Stimulated activated CD8-positive, alpha-beta memory T cell treated with anti-CD3 and anti-CD28 coated beads, Interleukin-15, amount 100 ng/mL, for 1 hour (primary cell): Measurements from ENCODE around the gene RELN.
"Not testable (repeated sequence)": the region's sequence is repeated elsewhere in the genome, so short reads cannot be mapped to it uniquely, and the experiment has no call there.

ENCODE experiments used
- DNase-seq: peaks from one replicate; pipeline ENCODE4 v3.0.0-alpha.2; 2020; ENCODE audit warnings: low read depth

The RELN gene

DNA sequence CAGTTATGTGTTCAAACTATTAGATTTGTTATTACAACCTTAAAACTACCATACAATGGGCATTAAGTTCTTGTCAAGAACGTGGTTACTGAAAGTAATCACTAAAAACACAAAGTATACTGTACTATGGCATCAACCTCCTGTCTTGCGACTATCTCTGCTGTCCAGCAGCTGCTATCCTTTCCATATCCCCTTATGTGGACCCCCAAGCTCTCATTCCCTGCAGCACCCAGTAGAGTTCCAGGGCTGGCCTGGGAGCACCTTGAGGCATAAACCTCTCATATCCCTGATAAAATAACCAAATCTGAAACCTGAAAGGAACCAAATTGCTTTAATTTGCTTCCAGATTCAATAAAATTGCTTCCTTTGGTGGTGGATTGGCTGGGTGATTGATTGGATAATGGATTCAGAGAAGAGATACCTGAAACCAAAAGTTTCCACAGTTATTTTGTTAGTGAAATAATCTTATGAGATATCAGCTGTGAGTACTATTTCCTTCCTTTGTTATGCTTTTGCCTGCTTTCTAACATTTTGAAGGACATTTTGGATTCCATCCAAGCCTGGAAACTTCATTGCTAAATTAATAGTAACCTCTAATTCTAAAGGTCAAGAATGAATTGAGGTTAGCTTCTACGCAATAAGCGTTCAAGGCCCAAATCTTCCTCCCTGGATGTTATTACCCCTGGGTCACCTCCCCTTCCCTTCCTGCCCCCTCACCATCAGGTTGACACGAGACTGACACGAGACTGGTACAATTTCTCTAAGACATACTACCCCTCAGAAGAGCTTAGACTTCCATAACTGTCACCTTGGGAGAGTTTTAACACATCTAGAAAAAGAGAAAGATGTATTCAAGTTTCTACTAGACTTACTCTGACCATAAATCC lies 48.8 kb downstream of the RELN start:
- DNase-seq: no peak

DNA sequence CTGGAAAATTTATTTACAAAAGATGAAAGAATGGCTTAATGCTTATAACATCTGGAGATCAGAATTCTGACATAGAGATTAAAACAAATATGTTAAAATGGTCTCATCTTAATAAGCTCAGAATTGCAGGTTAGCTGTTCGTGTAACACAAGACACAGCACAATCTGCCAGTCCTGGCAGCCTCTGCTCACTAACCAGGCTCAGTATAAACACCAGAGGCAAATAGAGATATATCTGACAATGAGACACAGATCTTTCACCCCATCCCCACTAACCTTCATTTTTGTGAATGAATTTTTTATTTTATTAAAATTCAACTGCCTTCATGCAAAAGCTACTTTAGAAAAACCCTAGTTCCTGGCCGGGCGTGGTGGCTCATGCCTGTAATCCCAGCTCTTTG lies 51.8 kb downstream of the RELN start:
- DNase-seq: no peak

DNA sequence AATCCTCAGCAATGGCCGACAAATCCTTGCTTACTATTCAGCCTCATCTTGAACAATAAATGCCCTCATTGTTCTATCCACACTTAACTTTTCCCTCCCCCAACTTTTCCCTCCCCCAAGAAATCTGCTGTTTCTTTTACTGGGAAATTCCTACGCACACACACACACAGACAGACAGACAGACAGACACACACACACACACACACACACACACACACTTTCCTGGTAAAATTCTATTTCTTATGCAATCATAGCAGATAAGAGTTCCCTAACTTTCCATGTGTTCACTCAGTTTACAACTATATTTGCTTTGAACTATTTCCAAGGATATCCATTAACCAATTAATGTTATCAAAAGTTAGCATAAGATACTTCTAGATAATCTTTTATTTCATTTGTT lies 52.9 kb downstream of the RELN start:
- DNase-seq: no peak

DNA sequence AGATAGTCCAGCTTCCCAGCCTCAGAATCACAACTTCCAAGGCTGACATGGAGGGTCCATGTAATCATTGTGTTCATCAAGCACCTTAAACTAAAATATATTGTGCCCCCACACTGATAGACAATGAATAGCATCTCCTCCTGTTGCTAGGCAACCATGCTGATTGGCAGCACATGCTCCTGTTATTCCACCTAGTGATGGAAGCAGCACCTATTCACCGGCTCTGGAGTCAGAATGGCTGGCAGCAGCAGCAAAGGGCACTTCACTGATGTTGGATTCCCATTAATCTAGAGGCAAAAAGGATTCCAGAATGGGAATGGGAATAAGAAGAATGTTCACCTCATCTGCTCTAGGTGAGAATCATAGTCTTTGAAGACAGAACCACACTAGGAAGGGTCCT lies 55.0 kb downstream of the RELN start:
- DNase-seq: no peak

DNA sequence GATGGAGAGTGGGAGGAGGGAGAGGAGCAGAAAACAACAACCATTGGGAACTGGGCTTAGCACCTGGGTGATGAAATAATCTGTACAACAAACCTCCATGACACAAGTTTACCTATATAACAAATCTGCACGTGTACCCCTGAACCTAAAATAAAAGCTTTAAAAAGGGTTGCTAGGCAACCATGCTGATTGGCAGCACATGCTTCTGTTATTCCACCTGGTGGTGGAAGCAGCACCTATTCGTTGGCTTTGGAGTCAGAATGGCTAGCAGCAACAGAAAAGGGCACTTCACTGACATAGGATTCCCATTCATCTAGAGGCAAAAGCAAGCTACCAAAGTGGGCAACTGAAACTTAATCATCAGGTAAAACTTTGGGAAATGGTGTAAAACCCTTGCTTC lies 57.1 kb downstream of the RELN start:
- DNase-seq: no peak

DNA sequence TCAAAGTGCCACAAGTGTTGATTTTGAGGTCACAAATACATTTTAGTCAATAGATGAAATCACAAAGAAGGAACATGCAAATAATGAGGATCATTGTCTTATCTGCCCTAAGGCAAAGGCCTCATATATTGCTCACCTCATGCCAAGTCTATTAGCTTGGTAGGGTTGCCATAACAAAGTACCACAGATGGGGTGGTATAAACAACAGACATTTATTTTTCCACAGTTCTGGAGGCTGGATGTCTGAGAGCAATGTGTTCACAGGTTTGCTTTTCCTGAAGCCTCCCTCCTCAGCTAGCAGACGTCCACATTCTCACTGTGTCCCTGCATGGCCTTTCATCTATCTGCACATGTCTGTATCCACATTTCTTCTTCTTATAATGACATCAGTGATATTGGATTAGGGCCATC lies 59.6 kb downstream of the RELN start:
- DNase-seq: no peak

DNA sequence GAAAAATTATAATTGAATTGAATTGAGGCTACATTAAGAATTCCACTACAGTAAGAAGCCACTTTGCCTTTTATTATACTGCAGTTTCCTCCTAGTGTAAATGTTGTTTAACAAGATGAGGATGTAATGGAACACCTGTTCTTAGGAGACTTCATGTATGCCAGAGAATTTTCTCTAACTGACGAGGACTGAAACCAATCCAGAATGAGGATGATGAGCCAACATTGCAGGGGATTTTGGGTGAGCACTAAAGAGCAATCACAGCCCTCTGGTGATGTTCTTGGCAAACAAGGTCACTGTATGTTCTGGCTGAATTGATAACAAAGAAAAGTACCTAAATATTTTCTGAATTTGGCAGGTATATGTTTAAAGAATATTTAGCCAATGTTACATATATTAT lies 60.9 kb downstream of the RELN start:
- DNase-seq: no peak

DNA sequence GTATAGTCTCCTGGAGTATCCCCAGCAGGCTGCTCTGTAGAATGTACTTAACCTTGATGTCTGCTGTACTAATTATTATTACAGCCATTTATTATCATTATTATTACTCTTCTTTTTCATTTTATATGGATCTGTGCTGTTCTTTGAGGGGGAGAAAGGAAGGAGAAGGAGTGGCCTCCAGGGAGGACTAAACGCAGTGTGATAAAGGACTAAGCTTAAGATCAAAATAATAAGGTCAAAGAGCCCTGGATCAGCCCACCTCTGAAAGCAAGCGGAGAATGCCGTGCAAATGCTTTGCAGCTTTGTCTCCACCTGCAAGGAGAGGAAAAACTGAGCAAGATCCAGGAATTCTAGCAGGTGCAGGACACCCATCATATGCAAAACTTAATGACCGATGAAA lies 65.3 kb downstream of the RELN start:
- DNase-seq: no peak

DNA sequence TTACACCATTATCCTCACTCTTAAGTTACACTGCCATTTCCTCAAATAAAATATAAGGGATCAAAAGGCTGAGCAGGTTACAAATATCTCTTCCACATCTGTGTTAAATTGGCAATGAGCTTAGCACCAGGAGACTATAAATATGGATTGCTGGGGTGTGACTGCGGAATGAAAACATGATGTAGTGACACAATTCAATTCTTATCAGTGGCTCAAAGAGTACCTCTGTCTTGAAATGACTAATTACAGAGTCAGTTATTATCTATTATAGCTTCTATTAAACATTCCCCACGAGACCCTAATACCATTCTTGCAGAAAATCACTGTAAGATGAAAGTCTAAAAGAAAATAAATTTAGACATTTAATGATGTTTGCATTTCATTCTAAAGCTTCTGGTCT lies 67.1 kb downstream of the RELN start:
- DNase-seq: no peak

DNA sequence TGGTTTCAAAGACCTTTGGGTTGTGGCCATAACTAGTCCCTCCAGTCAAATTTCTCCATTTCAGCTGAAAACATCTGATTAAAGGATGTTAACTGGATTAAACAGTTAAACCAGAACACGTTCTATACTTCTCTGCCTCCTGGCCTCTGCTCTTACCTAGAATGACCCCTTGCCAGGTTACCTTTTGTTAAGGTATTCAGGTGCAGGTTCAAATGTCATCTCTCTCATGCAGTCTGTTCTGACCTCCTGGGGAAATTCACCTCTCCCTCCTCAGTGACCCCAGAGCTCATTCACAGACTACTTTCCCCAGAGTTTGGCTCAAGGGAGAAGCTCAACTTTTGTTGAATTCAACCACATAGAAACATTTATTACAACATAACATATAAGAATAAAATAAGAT lies 67.8 kb downstream of the RELN start:
- no peak for DNase-seq

DNA sequence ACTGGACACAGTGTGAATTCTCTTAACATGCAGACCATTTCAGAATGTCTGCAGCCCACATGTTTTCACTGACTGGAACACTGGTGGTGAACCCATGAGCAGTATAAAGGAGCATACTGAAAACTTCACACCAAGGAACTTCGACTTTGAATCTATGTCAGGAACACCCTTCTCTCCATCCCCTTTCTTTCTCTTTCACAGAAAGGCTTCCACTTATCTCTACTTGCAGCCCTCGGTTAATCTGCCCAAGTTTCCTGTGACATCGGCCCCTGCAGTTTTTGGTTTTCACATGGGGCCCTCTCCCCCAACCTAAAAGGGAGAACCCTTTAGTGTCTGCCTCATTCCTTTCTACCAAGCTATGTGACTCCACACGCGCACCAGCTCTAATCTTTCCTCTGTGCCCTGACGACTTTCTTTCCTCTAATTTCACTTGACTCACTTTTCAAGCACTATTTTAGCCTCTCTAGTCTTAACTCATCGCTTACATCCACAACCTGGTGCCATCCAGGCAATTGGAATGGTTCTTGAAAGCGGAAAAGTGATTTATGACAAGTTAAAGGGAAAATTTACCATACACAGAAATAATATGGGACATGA lies 70.1 kb downstream of the RELN start:
- no peak for DNase-seq

DNA sequence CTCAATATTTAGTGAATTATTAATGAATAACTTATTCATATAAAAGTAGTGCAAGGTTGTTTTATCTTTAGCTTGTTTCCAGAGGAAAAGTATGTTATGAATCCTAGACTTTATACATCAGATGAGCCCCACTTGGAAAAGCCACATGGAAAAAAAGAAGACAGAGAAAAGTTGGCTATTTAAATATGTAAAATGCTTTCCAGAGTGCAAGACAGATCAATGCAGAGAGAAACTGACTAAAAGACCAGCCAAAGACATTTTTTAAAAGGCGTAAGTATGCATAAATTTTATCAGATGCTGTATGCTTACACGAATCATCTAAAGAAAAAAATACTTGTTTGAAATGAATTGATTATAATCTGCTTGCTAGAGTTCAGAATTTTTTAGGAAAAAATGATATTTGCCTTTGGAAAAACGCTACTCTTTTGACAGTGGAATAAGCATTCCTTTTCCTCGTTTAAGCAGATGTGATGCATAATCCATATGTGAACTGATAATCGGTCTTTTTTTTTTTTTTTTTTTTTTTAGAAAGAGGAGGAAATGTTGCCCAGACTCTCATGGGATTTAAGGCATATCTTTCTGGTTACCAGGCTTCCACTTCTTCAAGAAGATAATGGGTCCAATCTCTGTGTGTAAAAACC lies 70.7 kb downstream of the RELN start:
- DNase-seq: no peak

DNA sequence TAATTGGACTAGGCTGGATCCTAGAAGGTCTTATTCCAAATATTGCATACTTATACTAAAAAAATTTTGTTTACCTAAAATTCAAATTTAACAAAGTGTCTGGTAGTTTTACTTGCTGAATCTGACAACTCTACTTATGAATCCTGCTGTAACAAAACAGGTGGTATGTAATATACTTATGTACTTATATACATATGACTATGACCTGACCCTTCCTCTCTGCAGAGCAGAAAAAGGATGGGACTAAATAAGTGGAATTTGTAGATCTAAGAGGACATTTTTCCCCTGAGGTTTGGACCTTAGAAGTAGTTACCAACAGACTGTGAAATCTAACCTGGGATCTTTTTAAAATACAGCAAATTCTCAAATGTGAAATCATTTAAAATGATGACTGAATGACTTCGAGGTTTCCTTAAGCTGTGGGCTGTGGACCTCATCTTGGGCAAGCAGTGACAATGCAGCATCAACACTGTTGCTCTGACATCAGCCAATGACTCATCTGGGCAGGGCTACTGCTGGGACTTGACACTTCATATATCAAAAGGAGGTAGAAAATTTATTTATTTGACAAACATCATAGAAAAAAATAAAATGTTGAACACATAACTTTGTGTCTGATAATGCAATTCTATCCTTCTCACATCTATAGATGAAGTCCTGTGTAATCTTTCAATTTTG lies 73.6 kb downstream of the RELN start:
- no peak for DNase-seq

DNA sequence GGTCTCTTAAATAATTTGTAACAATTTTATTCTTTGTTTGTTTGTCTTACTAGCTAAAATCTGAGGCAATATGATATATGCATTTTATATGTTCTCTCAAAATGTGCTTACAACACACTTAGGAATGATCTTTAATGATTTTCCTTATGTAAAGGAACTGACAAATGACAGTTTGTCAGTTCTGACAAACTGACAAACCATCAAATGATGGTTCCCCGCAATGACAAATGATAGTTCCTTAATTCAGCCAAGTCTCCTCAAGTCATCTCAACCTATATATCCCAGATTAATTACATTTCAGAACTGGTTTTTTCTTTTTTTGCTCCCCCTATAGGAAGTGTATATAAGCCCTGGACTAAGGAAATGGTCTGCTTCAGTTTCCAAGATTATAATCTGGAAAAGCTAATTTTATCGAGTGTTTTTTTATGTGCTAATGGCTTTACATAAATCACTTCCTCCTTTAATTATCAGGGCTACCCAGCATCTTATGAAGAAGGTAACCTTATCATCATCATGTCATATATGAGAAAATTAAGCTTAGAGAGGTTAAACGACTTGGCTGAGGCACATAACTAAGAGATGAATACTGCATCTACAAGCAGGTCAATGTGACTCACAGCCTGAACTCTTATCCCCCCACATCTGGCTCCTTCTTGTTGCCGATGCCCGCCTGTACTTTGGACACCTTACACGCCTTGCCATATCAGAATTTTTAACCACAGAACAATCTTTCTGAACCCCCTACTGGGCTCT lies 75.1 kb downstream of the RELN start:
- no peak for DNase-seq

DNA sequence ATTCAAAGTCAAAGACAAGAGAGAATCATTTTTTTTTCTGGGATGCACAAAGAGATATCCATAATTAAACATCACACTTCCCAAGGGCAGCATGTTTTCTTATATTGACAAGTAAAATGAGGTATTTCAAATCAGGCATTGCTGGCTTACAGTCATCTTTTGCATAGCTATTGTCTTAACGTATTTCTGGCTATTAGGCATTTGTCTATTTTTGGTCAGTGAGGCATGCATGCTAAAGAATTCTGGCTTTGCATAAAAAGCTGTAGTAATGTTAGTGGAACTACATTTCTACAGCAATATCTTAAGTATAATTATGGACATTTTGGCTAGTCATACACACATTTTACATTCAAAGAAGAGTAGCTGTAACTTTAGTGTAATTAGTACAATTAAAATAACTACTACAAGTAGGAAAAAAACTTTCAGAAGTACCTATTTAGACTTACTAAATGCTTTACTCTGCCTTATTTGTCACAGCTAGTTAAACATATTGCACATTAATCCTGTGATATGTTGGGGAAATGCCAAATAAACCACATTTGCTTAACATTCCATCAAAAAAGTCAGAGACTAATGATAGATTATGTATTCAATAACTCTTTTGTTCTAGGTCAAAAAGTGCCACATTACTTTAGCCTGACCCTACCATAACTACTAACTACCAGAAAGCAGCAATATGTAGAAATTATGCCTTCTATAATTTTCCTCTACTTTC lies 76.4 kb downstream of the RELN start:
- no peak for DNase-seq

DNA sequence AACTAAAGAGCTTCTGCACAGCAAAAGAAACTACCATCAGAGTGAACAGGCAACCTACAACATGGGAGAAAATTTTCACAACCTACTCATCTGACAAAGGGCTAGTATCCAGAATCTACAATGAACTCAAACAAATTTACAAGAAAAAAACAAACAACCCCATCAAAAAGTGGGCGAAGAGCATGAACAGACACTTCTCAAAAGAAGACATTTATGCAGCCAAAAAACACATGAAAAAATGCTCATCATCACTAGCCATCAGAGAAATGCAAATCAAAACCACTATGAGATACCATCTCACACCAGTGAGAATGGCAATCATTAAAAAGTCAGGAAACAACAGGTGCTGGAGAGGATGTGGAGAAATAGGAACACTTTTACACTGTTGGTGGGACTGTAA lies 78.4 kb downstream of the RELN start:
- not testable (repeated sequence) for DNase-seq

DNA sequence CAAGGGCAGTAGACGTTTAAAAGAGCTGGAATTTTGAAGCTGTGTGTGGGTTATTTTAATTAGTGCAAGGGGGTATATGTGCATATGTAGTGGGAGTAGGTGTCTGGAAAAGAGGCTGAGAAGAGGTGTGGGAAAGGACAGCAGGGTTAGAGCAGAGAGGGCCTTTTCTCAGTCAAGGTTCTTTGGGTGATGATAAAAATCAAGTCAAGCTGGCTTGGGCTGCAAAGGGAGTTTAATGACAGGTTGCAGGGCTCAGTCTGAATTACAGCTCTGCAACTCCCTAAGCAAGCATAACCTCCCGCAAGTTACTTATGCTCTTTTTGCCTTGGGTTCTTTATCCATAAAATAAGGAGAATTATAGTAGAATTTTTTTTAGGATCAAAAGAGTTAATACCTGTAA lies 83.5 kb downstream of the RELN start:
- DNase-seq: no peak

DNA sequence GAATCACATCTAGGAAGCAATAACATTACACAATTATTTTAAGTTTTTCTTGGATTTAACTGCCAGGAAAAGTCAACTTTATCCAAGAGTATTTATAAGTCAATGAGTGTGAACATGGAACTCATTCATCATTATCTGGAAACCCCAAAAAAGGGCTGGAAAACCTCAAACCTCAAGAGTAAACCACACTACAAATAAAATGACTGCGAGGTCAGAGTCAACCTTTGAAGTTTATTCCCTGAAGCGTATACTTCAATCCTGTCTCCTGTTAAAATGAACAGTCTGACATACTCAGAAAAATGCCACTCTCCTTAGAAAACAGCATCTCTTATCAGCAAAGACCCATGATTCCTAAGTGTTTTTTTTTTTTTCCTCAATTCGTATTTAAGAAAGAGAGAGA lies 86.5 kb downstream of the RELN start:
- DNase-seq: no peak

DNA sequence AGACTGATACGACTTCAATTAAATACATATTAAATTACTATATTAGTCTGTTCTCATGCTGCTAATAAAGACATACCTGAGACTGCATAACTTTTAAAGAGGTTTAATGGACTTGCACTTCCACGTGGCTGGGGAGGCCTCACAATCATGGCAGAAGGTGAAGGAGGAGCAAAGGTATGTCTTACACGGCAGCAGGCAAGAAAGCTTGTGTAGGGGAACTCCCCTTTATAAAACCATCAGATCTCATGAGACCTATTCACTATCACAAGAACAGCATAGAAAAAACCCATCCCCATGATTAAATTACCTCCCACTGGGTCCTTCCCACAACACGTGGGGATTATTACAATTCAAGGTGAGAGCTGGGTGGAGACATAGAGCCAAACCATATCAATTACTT lies 92.6 kb downstream of the RELN start:
- DNase-seq: not testable (repeated sequence)

DNA sequence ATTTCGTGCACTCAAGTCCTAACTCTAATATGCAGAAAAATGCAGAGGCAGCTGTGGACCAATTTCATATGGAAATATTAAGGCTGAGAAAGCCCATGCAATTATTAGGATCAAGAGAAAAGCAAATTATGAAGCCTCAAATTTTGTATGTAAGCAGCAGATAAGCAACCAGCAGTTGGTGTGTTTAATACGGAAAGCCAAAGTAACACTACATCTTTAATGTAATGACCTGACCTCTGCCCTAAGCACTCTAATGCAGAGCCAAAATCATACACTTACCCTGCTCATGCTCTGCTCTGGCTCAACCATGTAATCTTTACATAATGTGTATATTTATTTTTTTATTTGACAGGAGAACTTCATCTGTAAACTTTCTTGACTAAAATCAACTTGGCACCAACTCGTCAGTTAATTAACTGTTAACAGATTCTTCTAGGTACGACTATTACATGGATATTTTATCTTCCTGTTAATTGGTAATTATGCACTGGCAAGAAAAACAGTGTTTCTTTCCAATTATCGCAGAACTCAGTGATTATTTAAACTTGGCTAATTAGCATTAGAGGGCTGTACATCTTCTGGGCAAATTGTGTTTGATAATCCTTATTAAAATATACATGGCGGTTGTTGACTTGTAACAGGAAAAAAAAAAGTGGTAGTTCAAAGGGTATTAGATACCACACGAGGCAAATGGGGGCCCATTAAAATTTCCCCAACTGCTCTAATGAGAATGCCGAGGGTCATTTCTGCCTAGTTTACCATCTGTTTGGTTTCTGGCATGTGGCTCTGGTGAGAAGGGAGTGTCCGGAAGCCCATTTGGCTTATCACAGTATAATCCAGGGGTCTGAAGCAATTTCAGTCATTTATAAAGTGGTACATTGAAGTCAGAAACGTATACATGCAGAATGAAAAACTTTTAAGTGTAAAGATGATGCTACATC lies 94.5 kb downstream of the RELN start:
- DNase-seq: no peak
